HG02798 (cell line): ENCODE measurements around the gene DLGAP3.

Source experiments
- ATAC-seq: cut with Tn5 transposase; IDR thresholded peaks from one replicate; pipeline ENCODE4 v1.9.1; 2021; ENCODE audit warnings: mild to moderate bottlenecking; ENCODE audit not compliant: unreplicated experiment, poor library complexity

Gene DLGAP3

DNA sequence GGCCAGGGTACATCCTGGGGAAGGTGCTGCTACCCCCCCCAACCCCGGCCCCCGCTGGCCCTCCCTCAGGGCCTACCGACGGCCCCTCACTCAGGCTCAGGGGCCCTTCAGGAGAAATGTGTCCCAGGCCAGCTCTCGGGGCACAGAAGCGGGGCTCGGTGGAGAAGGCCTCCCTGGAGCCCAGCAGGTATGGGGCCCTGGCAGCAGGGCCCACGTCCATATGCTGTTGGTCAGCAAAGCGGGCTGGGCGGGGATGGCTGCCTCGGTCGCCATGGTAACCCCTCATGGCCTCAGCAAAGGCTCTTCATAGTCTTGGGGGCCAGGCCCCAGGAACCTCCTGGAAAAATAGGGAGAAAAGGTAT is 24.4 kb downstream of the DLGAP3 start:
- no peak for ATAC-seq

DNA sequence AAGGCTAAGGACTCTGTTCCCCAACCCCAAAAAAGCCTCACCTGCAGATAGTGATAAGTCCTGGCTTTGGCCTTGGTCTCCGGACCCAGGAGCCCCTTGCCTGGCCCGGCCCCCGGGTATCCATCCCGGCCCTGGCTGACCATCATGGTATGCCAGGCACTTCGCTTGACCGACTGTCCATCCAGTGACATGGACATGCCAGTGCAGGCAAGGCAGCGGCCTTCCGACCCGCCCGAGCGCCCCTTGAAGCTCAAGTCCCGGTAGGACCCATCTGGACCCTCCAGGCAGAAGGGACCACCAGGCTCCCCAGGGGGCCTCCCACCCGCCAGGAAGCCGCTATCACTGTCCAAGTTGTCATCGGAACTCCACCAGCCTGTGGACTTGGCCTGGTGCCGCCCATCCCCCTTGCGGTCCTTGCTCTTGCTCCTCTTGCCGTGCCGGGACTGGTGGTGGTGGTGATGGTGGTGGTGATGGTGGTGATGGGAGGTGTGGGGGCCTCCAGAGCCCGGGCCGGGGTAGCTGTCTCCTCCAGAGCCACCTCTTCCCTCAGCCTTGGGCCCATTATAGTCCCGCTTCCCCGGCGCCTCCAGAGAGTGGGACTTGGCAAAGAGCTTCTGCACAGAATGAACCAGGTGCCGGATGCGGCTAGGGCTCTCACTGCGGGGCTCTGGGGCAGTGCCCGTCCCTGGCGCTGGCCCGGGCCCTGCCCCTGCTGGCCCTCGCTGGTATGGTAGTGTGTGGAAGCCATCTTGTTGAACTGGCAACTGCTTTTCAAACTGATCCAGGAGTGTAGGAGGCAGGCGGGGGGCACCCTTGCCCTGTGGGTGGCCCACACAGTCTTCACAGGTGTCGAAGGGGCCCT is 25.0 kb downstream of the DLGAP3 start:
- no peak for ATAC-seq

DNA sequence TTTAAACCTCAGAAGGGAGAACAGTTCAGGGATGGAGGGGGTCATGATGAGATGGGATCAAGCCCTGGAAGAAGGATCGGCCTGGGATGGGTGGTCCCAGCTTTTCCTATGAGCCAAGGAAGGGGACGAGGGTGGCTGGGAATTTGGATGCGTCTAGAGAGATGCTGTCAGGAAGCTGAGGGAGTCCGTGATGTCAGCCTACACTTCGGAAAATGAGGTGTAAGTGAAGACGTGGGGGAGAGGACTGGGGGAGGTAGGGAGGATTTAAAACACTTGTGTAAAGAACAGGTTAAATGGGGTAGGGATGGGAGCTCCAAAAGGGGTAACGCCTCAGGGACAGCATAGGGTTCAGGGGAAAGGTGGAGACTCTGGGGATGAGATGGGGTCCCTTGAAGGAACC is 27.5 kb downstream of the DLGAP3 start:
- no peak for ATAC-seq

DNA sequence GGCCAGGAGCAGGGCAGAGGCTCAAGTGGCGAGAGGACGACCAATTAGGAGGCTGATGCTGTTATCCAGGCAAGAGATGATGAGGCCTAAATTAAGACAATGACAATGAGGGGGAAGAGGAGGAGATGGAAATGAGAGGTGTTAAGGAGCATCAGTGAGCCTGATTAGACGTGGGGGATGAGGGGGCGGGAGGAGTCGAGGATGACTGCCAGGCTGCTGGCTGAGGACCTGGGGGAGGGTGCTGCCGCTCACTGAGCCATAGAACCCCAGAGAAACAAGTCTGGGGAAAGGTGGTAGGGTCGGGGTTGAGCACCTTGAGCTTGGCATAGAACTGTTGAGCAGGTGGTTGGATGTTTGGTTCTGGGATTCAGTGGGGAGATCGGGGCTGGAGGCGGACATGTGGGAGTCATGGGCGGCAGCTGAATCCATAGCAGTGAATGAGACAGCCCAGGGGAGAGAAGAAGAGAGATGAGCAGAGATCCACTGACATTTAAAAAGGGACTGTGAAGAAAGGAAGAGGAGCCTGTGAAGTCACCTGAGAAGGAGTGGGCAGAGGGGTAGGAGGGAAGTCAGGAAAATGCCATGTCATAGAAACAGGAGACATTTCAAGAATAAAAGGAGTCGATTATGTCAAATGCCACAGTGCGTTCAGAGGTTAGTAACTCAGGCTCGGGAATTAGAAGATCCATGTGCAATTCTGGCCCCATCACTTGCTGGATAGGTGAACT is 28.5 kb downstream of the DLGAP3 start:
- no peak for ATAC-seq

DNA sequence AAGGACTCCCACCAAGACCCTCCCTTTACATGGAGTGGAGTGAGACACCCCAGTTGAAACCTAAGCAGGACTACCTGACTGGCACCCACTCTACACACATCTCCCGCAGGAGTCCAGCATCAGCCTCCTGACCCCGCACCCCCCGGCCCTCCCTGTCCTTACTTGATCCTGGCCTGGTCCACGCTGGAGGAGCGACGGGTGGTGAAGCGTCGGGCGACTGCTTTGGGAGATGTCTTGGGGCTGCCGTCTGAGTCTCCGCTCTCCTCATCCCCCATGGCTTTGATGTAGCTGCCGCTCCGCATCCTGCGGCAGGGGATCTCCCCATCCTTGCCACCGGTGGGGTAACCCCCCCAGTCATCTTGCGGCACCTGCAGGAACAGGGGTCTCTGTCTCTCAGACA is 29.5 kb downstream of the DLGAP3 start:
- ATAC-seq: no peak

DNA sequence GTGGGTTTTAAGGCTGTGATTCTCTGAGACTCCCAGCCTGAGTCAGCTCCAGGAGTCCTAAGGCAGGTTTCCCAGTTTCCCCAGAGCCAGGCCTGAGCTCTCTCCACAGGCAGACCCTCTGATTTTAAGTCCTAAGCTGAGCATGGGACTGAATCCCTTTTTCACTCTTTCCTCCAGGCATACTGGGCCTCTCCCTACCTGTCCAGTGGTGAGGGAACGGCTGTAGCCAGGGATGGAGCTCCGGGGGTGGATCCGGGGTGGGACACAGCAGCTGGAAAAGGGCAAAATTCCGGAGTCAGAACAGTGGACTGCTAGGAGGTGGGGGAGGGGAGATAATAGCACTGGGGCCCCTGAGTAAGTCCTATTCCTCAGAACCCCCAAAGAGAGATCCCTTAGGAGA is 30.0 kb downstream of the DLGAP3 start:
- no peak for ATAC-seq

DNA sequence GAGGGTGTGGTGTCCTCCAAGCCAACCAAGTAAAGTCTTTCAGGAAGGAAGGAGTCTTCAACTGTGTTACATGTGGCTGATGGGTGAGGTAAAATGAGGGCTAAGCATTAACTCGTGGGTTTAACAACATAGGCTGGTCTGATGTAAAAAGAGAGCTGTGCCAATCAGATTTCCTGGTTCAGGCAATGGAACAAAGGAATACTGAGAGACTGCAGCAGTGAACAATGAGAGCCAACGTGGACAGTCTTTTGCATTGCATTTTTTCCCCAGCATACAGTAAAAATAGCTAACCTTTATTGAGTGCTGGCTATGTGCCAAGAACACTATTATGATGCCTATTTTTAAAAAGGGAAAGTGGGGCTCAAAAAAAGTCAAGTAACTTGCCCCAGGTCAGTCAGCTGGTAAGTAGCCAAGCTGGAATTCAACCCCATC is 31.1 kb downstream of the DLGAP3 start:
- no peak for ATAC-seq

DNA sequence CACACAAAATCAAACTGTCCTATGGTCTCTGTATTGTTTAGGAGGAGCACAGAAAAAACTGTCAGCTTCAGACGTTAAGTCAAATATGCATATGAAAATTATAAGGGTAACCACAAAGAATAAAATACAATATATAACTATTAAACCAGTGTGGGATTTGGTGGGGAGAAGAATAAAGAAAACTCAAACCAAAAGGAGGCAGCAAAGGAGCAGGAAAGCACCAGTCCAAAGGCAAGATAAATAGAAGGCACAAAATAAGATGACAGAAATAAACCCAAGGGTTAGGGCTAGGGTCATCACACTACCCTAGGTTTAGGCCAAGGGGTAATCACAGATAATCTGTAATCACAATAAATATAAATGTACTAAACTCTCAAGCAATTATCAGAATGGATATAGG is 32.8 kb downstream of the DLGAP3 start:
- ATAC-seq: no peak

DNA sequence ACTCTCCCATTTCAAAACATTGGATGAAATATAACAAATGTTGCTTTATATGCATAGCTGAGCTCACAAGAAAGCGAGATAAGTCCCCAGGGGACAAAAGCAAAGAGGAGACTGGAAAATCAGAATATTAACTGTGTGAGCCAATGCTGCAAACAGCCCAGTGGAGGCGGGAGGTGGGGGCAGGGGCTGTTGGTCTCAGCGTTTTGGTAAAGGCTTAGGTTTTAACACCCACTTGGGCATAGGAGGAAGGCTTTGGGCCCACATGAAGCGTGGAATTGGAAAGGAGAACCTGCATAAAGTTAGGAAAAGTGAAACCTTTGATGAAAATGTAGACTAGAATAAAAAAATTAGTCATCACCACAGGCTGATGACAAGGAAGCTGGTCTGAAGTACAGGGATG is 39.7 kb downstream of the DLGAP3 start:
- ATAC-seq: no peak

DNA sequence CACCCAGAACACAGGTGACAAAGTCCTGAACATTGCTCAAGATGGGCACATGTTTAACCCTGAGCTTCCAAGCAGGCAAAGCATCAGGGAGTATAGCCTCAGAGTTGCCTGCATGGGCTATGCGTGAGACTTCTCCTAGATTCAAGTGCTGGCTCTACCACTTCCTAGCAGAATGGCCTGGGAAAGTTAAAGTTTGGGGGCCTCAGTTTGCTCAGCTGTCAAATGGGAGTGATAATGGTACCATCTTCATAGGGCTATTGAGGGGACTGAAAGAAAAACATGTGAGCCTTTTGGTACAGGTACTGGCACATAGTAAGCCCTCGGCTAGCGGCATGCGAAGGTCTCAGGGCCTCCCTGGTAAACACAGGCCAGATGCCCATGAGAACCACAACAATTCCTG is 41.9 kb downstream of the DLGAP3 start:
- ATAC-seq: no peak

DNA sequence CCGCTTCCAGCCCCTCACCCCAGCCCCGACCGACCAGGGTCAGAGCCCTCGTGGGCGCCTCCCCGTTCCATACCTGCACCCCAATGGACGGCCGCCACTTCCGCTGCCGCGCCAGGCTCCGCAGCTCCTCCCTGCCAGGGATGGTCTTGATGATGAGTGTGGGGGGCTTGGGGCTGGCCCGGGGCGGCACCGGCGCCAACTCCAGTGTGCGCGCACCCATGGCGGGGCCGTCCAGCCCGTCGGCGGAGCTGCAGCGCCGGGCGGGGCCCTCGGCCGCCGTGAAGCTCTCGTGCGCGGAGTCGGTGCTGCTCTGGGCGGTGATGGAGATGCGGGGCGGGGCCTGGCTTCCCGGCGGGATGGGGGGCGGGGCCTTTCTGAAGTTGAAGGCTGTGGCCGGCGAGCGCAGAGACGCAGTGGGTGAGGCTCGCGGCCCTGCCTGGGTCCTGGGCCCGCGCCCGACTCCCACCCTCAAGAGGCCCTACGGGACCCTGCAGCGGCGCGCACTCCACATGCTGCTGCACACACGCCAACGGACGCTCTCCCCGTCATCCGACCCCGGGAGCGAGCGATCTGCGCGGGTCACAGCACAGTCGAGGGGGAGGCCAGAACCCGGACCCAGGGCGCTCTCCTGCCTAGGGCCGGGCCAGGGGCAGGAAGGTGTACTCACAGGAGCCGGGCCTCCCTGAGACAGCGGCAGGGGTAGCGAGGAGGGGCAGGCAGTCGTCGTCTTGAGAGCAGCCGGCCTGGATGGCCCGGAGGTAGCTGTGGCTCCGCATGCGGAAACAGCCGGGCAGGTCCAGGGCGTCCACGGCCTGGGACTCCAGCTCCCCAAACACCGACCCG is 43.8 kb downstream of the DLGAP3 start:
- no peak for ATAC-seq

DNA sequence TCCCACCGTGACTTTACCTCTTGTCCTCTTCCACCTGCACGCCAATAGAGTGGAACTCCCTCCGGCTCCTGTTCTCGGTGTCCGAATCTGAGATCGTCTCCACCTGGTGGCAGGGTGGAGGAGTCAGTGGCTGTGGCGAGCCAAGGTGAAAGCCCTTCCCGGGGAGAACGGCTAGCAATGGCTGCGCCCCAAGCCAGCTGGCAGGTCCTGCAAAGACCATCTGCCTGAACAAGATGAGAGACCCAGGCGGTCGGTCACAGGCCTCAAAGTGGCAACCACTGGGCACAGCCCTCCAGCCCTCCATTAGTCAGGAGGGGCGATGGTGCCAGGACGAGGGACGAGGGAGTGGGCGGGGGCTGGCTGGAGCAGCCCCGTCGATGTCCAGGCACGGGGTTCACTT is 44.5 kb downstream of the DLGAP3 start:
- no peak for ATAC-seq

DNA sequence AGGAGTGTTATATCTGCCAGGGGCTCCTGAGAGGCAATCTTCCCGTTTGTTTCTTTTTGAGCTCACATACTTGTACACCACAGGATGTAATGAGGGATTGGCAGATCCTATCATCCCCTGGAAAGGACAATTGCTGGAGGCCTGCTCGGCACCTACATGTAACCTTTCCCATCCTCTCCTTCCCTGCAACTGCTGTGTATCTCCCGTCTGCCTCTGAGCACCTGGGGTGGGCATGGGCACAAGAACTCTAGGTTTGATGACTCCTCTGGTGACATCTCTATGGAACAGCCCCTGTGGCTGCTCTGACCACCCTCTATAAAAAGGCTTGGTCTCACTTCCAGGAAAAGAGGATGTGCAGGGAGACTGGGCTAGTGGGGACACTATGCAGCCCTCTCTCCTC is 44.9 kb downstream of the DLGAP3 start:
- ATAC-seq: no peak

DNA sequence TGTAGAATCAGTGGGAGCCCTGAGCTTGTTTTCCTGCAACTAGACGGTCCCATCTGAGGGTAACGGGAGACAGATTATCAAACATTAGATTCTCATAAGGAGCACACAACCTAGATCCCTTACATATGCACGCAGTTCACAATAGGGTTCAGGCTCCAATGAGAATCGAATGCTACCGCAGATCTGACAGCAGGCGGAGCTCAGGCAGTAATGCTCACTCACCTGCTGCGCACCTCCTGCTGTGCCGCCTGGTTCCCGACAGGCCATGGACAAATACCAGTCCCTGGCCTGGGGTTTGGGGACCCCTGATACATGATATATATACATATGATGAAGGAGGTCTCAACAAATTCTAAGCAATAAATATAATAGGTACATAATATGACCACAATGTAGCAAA is 50.2 kb downstream of the DLGAP3 start:
- ATAC-seq: no peak

DNA sequence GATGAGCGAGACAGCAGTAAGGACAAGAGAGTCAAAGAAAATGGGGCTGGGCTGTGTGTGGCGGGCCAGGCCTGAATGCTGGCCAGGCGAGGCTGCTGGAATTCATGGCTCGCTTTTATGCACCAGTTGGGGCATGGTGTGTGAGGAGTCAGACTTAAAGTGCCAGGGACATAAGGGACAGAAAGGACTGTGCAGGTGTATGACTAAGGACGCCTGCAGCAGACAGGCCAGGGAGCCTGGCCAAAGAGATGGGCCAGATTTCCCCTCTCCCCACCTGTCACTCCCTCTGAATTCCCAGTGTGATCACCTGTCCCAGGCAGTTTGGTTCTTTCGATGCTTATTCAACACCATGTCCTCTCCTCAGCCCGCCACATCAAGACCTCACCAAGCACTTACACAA is 53.0 kb downstream of the DLGAP3 start:
- no peak for ATAC-seq

DNA sequence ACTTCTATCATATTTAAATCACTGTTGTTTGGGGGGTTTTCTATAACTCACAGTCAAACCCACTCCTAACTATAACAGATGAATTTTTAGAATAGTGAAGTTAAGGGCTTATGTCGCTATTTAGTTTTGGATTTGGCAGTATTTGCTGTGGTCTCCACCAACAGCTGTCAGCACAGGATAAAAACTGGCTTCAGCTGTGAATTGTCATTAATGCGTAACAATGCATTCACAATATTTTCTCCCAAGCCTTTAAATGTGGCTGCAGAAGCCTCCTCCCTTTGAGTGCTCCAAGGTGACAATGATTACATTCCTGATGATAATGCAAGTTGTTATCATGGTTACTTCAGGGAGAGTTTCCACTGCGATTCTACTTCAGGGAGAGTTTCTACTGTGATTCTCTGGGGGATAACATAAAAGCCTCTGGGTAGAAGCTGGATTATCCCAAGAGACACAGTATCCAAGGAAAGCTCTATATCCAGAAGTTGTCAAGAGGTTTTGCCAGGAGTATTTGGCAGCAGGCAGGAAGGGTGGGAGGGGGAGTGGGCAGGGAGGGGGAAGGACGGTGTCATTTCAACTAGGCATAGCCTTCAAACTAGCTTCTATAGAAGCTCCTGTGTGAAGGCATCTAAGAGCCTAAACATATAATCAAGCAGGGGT is 55.0 kb downstream of the DLGAP3 start:
- ATAC-seq: no peak

DNA sequence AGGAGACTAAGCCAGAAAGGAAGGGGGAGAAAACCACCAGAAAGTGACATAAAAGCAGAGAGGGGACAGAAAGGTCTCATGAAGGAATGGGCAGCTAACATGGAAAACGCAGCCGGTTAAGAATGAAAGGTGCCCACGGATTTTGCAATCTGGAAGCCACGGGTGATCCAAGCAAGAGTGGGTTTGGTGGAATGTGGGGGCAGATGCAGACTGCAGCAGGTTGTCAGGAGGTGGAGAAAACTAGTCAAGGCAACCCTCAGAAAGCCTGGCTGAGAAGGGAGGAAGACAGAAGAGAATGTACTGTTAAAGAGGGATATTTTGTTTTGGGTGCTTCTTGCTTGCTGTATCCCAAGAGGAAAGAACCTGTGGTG is 57.3 kb downstream of the DLGAP3 start:
- ATAC-seq: no peak

DNA sequence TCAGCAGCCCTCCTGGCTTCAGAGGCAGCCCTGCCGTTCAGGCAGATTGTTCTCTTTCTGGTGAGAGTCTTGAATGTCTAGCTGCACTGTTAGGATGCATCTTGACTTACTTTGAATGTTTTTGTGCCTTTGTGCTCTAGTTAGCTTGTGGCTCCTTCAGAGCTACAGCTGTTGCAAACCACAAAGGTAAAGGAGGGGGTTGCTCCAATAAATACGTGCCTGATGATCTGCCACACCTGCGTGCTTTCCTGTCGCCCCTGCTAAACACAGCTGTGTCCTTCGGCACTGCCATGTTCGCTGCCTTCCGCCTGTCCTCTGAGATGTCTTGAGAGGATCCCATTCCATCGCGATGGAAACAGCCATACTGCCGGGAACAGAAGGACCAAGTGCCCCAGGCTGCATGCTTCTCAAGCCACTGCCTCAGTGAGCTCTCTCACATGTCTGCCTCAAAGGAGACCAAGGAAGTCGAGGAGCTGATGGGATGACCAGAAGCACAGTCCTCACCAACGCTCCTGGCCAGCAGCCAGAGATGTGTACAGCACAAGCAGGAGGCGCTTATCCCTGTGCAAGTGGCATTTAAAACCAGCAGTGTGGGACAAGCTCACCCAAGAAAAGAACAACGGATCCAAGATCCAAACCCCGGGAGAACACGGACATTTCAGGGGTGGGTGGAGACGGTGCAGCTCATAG is 57.9 kb downstream of the DLGAP3 start:
- no peak for ATAC-seq

DNA sequence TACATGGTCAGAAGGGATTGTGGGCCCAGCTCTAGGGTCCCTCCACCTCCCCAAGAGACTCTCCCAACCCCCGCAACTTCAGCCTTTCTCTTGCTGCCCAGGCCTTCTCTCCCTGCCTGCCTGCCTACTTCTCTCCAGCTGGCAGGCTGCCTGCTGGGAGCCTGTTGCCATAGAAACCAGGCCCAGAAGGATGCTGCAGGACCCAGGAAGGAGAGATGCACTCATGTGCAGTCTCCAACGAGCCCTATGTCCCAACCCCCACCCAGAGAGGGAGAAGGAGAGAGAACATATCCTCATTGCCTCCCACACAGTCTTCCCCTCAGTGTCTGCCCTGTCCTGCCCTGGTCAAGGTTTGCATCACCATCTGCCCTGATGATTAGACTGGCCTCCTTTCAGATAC is 59.1 kb downstream of the DLGAP3 start:
- no peak for ATAC-seq

DNA sequence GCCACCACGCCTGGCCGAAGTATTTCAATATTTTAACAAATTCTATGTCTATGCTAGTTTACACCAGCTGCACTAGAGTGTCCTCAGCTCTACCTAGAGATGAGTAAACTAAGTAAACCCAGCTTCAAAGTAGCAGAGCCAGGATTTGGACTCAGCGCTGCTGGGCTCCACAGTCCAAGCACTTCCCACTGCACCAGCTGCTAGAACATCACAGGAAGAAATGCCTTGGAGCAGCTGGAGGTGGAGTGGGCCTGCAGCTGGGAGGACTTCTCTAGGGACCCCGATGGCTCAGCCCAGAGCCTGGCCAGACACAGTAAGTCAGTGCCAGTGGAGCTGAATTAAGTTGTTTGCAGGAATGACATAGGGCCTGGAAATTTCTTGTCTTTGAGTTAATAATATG is 59.7 kb downstream of the DLGAP3 start:
- ATAC-seq: no peak
